ENCODE data around the gene PLA2G2A. TPM values are rescaled to one million over a fixed set of nuclear protein-coding genes. Genes with fewer than 3 reads are reported as not detected.

PLA2G2A gene
- total RNA-seq, 1 experiment from 2014 or later, result 7.1 TPM

- Mint-ChIP-seq H3K4me3 (no peak overlapping the region), H3K27ac (no peak overlapping the region), H3K27me3 (ENCODE audit: low read depth) (peaks cover 5% of the 10 kb centered on the region), H3K4me1 (no peaks in the 10 kb centered on the region), H3K9me3 (peaks cover 31 to 39% of the 10 kb centered on the region in 2 experiments), H3K36me3 (ENCODE audit: insufficient read depth in 1 of 3, low read depth in 3 of 3) (peaks cover 14 to 15% (median 14%) of the 10 kb centered on the region in 3 experiments)
- Histone ChIP-seq H2BK15ac (ENCODE audit: low read depth, low read length) (no peak overlapping the region), H3T11ph (ENCODE audit: low read length) (no peak overlapping the region), H2AFZ (ENCODE audit: low read length) (no peak overlapping the region), H3K4ac (ENCODE audit: low read depth, low read length) (no peak overlapping the region), H3K18ac (ENCODE audit: insufficient read length, low read depth, low read length) (no peak overlapping the region), H3K23me2 (ENCODE audit: insufficient read length, low read depth, low read length, poor library complexity, severe bottlenecking) (no peaks in the 10 kb centered on the region), H3K23ac (ENCODE audit: insufficient read length, low read depth, low read length) (no peak overlapping the region), H3K4me2 (ENCODE audit: insufficient read depth, insufficient read length, low read length) (no peak overlapping the region), H4K5ac (ENCODE audit: insufficient read length, low read depth, low read length) (no peak overlapping the region), H2AK5ac (ENCODE audit: insufficient read length, low read length) (no peak overlapping the region), H4K91ac (ENCODE audit: insufficient read length, low read depth, low read length) (no peak overlapping the region), H2BK120ac (ENCODE audit: low read depth, low read length, poor library complexity, severe bottlenecking) (no peak overlapping the region), H3K9me3 (ENCODE audit: control insufficient read depth, low read depth, low read length) (peaks cover 23% of the 10 kb centered on the region), H3K56ac (ENCODE audit: insufficient read length, low read depth, low read length) (no peak overlapping the region), H3K27me3 (ENCODE audit: insufficient read depth, low read length) (no peaks in the 10 kb centered on the region), H2BK12ac (ENCODE audit: insufficient read length, low read depth, low read length) (no peak overlapping the region), H3K27ac (ENCODE audit: insufficient read length, low read depth, low read length) (no peak overlapping the region), H4K20me1 (ENCODE audit: control insufficient read depth, insufficient read depth, insufficient read length) (no peaks in the 10 kb centered on the region), H3K79me1 (ENCODE audit: insufficient read depth, low read depth, low read length, poor library complexity, severe bottlenecking) (no peaks in the 10 kb centered on the region), H4K8ac (replicated peaks; ENCODE audit: insufficient read length, low read depth, low read length) (no peak overlapping the region), H3K4me1 (ENCODE audit: insufficient read depth, low read length) (no peaks in the 10 kb centered on the region), H2BK5ac (ENCODE audit: insufficient read length, low read length) (no peak overlapping the region), H3K9ac (ENCODE audit: extremely low read depth, insufficient read length, low read length) (no peak overlapping the region), H3K14ac (ENCODE audit: insufficient read depth, low read length) (no peak overlapping the region), H2BK20ac (ENCODE audit: low read depth, low read length, poor library complexity, severe bottlenecking) (no peak overlapping the region), H3K79me2 (ENCODE audit: insufficient read depth, low read length) (no peaks in the 10 kb centered on the region)
- no CpG with 5 or more reads among the region's 7 CpGs for WGBS (ENCODE audit: extremely low coverage, insufficient read length, low lambda C conversion rate)
- DNase-seq, result no peak
- TF ChIP-seq CTCF (conservative IDR thresholded peaks at IDR 0.05), result no peak
Measured at GRCh38 chr1:19934336-19934735, 45.1 kb downstream of the PLA2G2A start.

Data from H9 (cell line).